Type B pancreatic cell (in vitro differentiated cells): ENCODE measurements around the gene ZNF605. TPM values are rescaled to one million over a fixed set of nuclear protein-coding genes. Genes with fewer than 3 reads are reported as not detected.

Source experiments
- DNase-seq: peaks from one replicate; pipeline ENCODE4 v3.0.0; 2021; ENCODE audit warnings: mixed read lengths; ENCODE audit not compliant: unreplicated experiment; ENCODE audit errors: extremely low spot score
- H3K27ac Mint-ChIP-seq: 2 replicates; pipeline ENCODE4 v1.8.0; 2021; ENCODE audit warnings: mild to moderate bottlenecking, mixed read lengths
- H3K27me3 Mint-ChIP-seq: 2 replicates; pipeline ENCODE4 v1.8.0; 2021; ENCODE audit warnings: mixed read lengths
- H3K36me3 Mint-ChIP-seq: 2 replicates; pipeline ENCODE4 v1.8.0; 2021; ENCODE audit warnings: mixed read lengths
- H3K4me1 Mint-ChIP-seq: one replicate; pipeline ENCODE4 v1.8.0; 2021; ENCODE audit warnings: mixed read lengths; ENCODE audit not compliant: unreplicated experiment
- H3K4me3 Mint-ChIP-seq: 2 replicates; pipeline ENCODE4 v1.8.0; 2021; ENCODE audit warnings: mild to moderate bottlenecking, mixed read lengths
- H3K9me3 Mint-ChIP-seq: 2 replicates; pipeline ENCODE4 v1.8.0; 2021; ENCODE audit warnings: mixed read lengths
- total RNA-seq: library from RNA; stranded (reverse); gene quantifications from 2 replicates; pipeline ENCODE4 v1.2.1, GENCODE V29; 2021; ENCODE audit warnings: low replicate concordance
- TF ChIP-seq, protein P1 (sequence below): fragments of 200-600 bp; sonication (generic); conservative IDR thresholded peaks from 2 replicates; pipeline ENCODE4 v1.5.0; 2021; ENCODE audit warnings: antibody characterized with exemption, mild to moderate bottlenecking

ZNF605 gene
- total RNA-seq, 1 donor from 2014 or later = 20.6 TPM

DNA sequence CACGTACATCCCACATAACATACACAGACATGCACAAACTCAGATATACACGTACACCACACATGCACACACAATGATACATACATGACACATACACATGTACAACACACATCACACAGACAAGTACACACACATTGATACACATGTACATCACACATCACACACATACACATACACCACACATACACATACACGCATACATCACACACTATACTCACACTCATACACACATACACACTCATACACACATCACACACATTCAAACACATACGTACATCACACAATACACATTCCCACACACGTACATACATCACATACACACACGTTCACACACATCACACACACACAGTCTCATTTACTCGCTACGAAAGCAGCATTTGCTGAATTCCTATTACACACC lies 4.5 kb downstream of the ZNF605 start:
- Mint-ChIP-seq H3K4me1 (peaks cover 18% of the 10 kb centered on the region), H3K9me3 (peaks cover 21% of the 10 kb centered on the region)

DNA sequence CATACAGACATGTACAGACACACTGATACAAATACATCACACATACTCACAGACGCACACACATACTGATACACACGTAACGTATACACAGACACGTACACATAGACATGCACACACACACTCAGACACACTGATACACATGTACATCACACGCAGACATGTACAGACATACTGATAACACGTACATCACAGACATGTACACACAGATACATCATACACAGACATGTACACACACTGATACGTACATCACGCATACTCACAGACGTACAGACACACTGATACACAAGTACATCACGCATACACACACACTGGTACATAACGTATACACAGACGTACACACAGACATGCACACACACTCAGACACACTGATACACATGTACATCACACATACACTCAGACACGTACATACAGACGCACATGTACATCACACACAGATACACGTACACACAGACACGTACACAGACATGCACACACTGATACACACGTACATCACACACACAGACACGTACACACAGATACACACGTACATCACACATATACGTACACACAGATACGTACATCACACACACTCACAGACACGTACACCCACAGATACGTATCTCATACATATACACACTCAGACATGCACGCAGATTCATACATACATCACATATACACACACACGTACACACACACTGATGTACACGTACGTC lies 5.1 kb downstream of the ZNF605 start:
- peaks cover 12% of the 10 kb centered on the region for H3K4me1 Mint-ChIP-seq
- no peak for DNase-seq
- peaks cover 21% of the 10 kb centered on the region for H3K9me3 Mint-ChIP-seq
- no peak overlapping the region for H3K4me3 Mint-ChIP-seq
- TF ChIP-seq, protein P1, sequence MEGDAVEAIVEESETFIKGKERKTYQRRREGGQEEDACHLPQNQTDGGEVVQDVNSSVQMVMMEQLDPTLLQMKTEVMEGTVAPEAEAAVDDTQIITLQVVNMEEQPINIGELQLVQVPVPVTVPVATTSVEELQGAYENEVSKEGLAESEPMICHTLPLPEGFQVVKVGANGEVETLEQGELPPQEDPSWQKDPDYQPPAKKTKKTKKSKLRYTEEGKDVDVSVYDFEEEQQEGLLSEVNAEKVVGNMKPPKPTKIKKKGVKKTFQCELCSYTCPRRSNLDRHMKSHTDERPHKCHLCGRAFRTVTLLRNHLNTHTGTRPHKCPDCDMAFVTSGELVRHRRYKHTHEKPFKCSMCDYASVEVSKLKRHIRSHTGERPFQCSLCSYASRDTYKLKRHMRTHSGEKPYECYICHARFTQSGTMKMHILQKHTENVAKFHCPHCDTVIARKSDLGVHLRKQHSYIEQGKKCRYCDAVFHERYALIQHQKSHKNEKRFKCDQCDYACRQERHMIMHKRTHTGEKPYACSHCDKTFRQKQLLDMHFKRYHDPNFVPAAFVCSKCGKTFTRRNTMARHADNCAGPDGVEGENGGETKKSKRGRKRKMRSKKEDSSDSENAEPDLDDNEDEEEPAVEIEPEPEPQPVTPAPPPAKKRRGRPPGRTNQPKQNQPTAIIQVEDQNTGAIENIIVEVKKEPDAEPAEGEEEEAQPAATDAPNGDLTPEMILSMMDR = no peak
- no peak overlapping the region for H3K27ac Mint-ChIP-seq
- H3K36me3 Mint-ChIP-seq = peaks cover 50% of the 10 kb centered on the region
- no peaks in the 10 kb centered on the region for H3K27me3 Mint-ChIP-seq

More for the DNA sequence above, 4.5 kb downstream of the ZNF605 start:
- H3K27ac Mint-ChIP-seq = no peak overlapping the region
- no peak for DNase-seq
- no peaks in the 10 kb centered on the region for H3K27me3 Mint-ChIP-seq
- H3K36me3 Mint-ChIP-seq = peaks cover 49% of the 10 kb centered on the region
- TF ChIP-seq, protein P1 = no peak
- no peak overlapping the region for H3K4me3 Mint-ChIP-seq

- TF ChIP-seq, protein P1 = no peak
- Mint-ChIP-seq H3K27me3 (no peaks in the 10 kb centered on the region), H3K4me1 (peaks cover 7% of the 10 kb centered on the region), H3K4me3 (no peak overlapping the region), H3K36me3 (peaks cover 54% of the 10 kb centered on the region), H3K27ac (no peak overlapping the region), H3K9me3 (peaks cover 25% of the 10 kb centered on the region)
- no peak for DNase-seq
Observed at GRCh38 chr12:132949936-132950837, 5.9 kb downstream of the ZNF605 start.

DNA sequence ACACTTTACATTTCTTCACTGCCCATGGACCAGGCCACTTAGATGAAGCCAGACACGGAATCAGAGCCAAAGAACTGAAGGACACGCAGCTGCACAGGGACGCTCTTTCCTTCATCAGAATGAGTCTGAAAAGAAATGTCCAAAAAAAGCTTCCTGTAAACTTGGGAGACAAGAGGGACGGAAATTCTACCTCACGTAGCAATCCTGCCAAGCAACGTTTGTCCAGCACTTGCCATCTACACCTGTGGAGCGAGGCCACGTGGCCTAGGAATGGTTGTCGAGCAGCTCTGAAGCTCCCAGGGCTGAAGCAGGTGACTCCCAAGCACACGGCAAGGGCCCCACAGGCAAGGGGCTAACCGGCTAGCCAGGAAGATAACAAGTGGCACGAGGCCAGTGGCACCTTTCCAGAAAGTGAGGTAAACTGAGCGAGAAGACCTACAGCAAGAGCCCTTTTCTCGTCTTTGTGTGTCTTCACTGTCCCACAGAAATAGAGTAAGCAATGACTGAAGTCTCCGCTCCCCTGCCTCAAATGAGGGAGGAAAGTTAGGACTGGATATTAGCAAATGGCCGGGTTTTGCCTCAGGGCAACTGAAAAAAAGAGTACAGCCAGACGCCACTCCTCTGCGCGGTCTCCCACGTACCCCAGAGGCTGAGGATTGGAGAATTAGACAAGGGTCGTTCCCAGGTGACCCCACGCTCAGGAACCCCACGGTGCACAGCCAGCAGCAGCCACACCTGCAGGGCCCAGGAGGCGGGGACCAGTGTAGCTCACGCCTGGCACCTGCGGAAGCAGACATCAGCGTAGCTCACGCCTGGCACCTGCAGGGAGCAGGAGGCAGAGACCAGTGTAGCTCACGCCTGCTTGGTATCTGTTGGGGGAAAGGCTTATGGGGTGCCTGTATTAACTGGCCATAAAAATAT lies 7.7 kb downstream of the ZNF605 start:
- no peak overlapping the region for H3K27ac Mint-ChIP-seq

More for the DNA sequence above, 7.7 kb downstream of the ZNF605 start:
- H3K4me3 Mint-ChIP-seq = no peak overlapping the region
- H3K27me3 Mint-ChIP-seq = no peaks in the 10 kb centered on the region
- TF ChIP-seq, protein P1 = no peak
- no peaks in the 10 kb centered on the region for H3K4me1 Mint-ChIP-seq
- peaks cover 57% of the 10 kb centered on the region for H3K36me3 Mint-ChIP-seq
- H3K9me3 Mint-ChIP-seq = peaks cover 13% of the 10 kb centered on the region
- DNase-seq = no peak
